NCI-H345 treated with DMSO at 0.1 percent for 48 hours (cell line): ENCODE results near the gene HIVEP3.
"Not testable (repeated sequence)": the region's sequence is repeated elsewhere in the genome, so short reads cannot be mapped to it uniquely, and the experiment has no call there.

Experiments
- DNase-seq: peaks from one replicate; lab custom pipeline; 2025; ENCODE audit not compliant: unreplicated experiment; lab: John Stamatoyannopoulos, UW

The HIVEP3 gene

DNA sequence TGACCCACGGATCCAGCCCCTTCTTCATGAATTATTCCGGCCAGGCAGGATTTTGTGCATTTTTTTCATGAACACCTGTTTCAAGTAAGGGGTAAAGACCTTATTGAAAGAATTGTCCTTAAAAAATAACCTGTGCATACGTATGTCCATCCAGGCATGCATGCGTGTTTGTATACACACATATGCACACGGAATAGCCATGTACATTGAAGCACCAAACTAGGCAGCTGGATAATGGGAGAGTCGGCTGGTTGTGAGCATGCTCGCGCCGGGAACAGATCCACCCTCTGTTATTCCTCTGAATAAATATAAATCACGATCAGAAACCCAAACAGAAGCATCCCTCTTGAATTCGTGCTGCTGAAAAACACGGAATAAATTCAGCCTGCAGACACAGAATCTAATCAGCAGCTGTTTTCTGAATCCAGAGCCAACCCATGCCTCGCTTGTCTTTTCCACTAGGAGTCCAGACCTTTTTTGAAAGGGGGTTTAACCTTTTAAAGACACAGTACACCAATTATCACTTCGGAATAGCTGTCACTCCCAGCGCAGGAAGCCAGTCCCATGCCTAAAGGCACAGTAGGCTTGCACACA, at the start of gene HIVEP3:
TSS of gene HIVEP3 (minus strand) at position 473 of the 594 bp plus-strand sequence.
- peak; percentile 67 for DNase-seq

DNA sequence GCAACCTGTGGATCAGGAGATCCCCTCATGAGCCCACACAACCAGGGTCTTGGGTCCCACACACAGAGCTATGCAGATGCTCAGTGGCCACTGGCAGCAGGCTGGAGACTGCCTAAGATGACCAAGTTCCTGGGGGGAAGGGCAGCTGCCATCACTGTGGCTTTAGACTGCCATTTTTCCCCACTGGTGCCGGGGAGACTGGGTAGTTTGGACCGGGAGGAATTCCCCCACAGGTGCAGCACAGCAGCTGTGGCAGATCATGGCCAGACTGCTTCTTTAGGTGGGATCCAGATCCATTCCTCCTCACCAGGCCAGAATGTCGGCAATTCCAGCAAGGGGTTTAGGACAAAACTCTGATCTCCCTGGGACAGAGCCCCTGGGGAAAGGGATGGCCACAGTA, 45.7 kb upstream of the HIVEP3 start:
- no peak for DNase-seq

DNA sequence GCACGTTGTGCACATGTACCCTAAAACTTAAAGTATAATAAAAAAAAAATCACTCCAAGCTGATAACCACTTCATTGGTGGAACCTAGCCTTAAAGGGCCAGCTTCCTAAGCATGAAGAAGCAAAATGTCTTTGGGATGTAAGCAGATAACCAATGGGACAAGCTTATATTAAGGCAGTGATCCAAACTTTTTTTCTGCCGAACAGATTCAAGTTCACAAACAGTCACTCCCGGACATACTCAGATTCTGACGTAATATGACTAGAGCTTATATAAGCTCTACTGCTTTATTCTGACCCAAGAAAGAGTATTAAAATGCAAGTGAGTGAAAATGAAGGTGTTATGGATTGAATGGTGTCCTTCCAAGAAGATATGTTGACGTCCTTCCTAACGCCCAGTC, 44.9 kb upstream of the HIVEP3 start:
- DNase-seq: no peak

DNA sequence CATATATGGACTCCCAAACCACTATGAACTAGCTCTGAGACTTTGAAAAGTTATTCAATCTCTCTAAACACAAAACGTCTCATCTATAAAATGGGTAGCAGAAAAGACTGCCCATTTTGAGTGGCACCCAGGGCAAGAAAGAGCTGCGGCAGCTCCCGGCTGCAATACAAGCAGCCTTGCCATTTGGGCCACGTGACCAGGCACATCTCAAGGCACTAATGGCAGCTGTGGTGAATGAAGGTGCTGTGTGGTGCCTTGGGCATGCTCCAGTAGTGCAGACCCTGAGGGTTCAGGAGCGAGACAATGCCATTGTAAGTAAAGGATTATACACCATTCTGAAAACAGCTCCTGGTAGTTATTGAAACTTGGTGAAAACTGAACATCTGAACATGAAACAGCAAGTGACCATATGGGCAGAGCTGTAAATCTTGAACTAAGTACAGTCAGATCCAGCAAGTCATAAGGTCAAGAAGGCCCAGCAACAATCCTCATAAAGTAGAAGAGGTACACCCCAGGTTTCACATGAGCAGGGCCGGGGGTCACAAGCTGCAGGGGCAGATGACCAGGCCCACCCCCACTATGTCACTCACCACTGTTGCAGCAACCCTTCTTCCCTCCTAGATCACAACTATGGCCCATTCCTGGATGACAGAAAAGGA, 39.4 kb upstream of the HIVEP3 start:
- no peak for DNase-seq

DNA sequence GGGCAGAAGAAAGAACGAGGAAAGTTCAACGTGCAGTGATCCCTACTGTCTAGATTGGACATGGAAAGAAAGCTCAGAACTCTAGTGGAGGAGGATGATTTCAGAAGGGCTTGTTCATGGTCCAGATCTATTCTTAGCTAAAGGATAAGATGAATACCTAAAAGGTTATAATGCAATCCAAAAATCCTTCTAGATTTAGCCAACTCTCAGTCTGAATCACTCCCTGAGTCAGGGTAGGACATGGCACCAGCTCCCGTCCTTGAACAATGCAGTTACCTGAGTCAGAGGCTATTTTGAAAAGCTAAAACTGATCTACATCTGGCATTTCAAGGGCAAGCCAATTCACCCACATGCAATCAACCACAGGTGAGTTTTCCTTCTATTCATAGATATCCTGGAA, 38.8 kb upstream of the HIVEP3 start:
- DNase-seq: no peak

DNA sequence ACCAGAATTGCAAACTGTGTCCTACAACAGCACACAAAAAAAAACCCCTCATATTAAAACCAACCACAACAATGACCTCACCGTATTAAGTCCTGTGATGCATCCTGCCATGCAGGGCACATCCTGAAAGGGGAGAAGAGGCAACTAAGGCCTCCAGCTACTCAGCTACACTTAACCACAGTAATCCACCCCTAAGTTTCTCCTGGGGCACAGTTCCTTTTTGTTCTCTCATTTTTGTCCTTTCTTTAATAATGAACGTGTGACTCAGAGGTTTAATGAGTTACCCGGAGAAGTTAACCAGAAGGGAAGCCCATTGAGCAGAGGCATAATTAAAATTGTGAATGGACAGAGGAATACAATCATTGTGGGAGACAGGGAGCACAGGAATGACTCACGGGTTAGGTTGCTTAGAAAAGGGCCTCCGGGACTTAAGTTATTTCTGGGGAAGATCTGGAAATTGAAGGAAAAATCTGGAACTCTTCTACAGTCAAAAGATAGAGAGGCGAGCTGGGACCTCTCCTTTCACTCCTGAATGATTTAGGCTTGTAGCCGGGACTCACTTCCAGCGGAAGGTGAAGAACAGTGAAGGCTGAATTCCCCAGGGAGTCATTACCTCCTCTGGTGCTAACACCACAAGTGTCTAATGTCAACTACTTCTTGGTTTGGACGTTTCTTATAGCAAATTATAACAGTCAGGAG, 36.9 kb upstream of the HIVEP3 start:
- no peak for DNase-seq

DNA sequence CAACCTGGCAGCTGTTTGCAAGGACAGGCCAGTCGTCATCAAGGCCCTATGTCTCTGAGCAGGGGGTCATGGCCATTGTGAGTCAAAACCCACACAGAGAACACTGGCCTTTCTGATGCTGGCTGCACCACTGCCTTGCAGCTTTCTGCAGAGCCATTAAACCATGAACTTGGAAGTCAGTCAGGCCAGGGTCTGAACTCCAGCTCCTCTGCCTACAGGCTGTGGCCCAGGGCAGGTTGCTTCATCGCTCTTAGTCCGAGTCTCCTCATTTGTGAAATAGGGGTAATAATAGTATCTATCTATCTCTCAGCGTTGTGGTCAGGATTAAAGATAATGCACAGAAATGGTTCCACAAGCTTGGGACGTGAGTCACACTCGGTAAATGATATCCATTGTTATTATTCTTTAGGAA, 35.8 kb upstream of the HIVEP3 start:
- DNase-seq: no peak

DNA sequence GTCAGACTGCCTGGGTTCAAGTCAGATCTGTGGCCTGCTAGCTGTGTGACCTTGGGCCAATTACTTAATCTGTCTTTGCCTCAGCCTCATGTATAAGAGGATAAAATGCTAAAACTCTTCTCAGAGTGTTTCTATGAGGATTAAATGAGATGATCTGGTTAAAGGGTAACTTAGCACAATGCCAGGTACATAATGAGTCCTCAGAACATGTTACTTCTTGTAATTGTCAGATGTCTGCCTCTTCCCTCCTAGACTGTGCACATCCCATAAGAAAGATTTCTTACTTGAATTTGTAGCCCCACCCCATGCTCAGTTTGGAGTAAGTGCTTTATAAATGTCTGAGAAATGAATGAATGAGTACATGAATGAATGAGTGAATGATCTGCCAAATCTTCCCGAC, 34.6 kb upstream of the HIVEP3 start:
- DNase-seq: no peak

DNA sequence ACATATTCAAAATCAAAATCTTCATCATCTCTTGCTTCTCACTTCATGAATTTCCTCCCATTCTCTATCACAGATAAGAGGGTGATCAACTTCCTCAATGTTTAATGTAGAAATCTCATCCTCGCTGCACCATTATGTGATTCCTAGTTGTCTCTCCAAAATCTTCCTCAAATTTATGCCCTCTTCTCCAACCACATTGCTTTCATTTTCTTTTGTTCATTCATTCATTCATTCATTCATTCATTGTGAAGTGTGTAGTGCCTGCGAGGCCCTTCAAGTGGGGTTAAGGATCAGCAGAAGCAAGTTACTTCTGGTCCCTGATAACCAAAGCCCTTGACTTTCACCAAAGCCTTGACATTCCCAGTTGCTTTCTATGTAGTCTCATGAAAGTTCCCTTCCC, 33.5 kb upstream of the HIVEP3 start:
- no peak for DNase-seq

DNA sequence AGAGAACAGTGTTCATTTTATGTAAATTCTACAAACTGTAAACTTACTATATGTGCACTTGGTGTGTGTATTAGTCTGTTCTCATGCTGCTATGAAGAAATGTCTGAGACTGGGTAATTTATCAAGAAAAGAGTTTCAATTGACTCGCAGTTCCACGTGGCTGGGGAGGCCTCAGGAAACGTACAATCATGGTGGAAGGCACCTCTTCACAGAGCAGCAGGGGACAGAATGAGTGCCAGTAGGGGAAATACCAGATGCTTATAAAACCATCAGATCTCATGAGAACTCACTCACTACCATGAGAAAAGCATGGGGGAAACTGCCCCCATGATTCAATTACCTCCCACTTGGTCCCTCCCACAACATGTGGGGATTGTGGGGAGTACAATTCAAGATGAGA, 32.8 kb upstream of the HIVEP3 start:
- not testable (repeated sequence) for DNase-seq

DNA sequence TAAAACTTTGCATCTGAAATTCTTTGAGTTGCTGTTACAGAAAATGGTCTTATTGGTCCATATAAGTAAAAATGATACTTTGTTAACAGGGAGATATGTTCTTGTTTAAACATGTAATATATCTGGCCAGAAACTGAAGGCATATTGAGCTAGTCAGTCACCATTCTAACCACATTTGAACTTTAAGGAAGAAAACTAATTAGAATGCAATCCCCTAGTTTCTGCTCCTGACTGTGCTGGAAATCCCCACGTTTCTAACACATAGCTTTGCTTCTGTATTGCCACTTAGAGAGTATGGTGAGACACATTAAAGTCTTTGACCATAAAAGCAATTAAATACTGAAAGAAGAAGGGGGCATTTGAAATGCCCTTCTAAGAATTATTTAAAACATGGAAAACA, 32.1 kb upstream of the HIVEP3 start:
- DNase-seq: no peak

DNA sequence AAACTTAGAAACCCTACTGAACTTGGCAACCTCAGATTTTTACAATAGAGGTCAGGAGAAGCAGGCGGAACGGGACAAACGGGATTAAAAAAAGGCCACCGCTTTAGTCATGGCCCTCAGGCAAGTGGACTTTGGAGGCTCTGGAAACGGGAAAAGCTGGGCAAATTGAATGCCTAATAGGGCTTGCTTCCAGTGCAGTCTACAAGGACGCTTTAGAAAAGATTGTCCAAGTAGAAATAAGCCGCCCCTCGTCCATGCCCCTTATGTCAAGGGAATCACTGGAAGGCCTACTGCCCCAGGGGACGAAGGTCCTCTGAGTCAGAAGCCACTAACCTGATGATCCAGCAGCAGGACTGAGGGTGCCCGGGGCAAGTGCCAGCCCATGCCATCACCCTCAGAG, 27.2 kb upstream of the HIVEP3 start:
- not testable (repeated sequence) for DNase-seq

DNA sequence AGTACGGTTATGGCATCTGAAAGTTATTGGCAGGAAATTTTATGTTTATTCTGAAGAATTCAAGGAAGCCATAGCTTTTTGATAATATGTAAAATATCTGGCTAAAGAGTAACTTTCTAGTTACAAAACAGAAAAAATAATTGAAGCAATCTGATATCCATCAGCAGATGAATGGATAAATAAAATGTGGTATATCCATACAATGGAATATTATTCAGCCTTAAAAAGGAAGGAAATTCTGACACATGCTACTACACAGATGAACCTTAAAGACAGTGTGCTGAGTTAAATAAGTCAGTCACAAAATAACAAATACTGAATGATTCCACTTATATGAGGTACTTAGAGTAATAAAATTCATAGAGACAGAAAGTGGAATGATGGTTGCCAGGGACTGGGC, 25.0 kb upstream of the HIVEP3 start:
- DNase-seq: no peak

DNA sequence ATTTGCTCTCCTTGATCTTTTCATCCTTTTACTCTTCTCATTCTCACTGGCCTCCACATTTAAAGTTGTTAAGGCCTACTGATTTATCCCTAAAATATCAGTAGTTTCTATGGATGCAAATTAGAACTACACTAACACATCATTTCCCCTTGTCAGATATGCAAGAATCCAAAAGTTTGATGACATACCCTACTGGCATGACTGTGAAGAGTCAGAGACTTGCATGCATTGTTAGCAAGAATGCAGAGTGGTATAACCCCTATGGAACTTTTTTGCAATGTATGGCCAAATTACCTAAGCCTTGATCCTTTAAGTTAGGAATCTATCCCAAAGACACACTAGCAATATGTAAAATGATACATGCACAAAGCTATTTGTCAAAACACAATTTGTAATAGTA, 23.6 kb upstream of the HIVEP3 start:
- no peak for DNase-seq

DNA sequence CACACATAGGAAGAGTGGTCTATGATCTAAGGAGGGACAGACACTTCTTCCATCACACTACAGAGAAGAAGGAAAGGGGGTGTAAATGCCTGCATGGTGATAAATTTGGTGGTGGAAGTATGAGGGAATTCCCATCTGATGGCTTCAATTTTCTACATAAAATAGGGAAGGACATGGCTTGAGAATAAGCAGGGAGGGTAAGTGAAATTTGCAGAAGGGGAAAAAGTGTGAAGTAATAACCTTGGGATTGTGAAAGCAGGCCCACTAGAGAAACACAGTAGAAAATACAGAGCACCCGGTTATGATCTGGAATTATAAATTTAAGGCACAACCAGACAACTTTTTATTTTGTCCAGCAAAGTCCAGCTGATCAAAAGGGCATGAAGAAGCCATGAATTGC, 22.7 kb upstream of the HIVEP3 start:
- no peak for DNase-seq

DNA sequence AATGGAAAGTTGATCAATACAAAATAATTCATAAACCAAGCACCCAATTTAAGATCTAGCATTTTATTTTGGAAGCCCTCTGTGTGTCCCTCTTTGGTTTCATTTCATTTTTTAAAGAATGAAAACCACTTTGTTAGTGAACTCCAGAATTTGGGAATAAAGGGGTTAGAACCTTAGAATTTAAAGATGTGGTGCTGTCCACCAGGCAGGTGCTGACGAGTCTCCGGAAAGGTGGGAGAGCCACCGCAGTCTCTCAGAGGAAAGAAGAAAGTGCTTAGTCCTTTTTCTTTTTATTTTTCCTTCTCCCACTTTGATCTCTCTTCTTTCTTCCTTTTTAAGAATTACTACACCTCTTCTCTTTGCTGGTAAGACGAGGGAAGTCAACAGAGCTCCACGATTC, 20.5 kb upstream of the HIVEP3 start:
- DNase-seq: no peak

DNA sequence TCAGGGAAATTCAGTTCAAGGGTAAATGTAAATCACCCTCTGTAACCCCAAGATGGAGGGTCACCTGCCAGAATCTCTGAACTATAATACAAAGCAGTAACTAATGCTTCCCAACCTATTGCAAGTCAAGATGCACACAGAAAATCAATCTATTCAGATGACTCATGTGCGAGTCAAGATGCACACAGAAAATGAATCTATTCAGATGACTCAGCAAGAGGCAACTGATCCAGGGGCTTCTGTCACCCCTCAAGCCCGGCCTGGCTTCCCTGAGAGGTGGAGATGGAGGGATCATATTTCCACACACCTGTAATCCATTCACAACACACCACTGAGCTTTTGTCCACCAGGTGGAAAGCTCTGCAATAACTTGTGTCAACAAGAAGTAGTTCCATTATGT, 17.4 kb upstream of the HIVEP3 start:
- DNase-seq: peak; percentile 75

DNA sequence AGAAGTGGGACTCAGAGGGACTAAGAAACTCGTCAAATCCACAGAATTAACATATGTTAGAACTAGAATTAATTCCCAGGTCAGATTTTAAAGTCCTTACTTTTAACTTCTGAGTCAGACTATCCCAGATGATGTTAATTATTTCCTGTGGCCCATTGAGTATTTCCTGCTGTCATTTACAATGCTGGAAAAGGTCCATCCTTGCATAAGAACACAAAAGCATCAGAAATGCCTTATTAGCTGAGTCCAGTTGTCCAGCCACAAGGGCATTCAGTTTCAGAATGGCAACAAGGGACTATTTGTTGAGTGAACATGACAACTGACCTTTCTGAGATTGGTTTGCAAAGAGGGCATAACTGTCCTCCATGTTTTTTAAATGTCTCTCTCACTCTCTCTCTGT, 16.5 kb upstream of the HIVEP3 start:
- DNase-seq: no peak

DNA sequence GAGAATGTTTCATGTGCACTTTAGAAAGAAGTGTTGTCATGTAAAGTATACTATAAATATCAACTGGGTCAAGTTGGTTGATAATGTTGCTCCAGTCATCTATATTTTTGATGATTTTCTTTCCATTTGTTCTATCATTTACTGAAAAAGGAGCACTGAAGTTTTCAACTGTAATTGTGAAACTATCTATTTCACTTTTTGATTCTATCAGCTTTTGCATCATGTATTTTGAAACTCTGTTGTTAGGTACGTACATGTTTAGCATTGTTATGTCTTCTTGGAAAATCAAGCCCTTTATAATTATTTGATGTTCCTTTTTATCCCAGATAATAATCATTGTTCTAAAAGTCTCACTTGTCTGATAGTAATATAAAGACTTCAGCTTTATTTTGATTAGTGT, 14.4 kb upstream of the HIVEP3 start:
- DNase-seq: no peak

DNA sequence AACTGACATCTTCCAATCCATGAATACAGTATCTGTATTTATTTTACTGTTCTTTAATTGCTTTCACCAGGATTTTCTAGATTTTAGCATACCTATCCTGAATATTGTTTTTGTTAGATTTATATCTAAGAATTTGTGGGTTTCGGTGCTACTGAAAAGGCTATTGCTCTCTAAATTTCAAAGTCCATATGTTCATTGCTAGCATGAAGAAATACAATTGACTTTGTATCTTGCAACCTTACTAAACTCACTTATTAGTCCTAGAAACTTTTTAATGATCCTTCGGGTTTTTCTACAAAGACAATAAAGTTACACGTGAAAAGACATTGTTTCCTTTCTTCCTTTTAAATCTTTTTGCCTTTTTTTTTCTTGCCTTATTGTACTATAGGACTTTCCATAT, 12.9 kb upstream of the HIVEP3 start:
- DNase-seq: no peak

DNA sequence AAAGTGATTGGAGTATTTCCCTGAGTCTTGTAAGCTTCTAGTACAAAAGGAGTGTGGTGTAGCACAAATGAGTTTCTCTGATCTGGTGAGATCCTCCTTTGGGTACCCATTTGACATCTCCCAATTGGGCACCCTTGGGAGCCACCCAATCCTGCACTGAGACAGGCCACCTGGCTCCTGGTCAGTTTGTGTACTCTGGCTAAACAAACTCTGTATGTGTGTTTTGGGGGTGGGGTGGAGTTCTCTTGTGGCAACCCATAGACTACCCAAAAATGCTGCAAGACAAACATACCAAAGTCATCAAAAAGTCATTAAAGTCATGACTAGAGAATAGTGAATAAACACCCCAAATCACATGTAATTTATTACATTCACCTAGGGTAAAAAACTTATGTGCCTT, 8.4 kb upstream of the HIVEP3 start:
- no peak for DNase-seq

DNA sequence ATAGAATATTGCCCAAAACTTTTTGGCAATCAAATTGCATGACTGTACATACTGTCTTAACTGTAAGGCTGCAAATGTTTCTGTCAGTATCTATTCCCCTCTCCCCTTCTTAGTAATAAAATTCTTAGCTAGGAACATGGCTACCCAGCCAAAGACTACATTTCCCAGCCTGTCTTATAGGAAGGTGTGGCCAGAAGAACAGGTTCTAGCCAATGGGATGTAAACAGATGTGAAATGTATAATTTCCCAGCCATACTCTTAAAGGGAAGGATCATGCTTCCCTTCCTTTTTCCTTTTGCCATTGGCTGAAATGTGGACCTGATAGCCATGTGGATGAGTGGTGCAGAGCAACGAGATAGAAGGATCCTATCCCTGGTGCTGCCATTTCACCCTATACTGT, 7.0 kb upstream of the HIVEP3 start:
- DNase-seq: no peak

DNA sequence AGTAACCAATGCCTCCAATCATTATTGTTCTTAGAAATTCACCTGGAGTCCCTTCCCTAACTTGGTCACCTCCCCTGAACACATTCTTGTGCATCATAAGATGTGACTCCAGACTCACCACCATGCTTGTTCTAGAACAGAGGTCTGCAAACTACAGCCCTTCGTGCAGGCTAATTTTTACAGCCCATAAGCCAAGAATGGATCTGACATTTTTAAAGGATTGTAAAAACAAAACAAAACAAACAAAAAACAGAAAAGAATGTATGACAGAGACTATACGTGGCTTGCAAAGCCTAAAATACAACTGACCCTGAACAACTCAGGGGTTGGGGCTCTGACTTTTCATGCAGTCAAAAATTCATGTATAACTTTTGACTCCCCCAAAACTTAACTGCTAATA, 6.2 kb upstream of the HIVEP3 start:
- DNase-seq: no peak
